ENCODE results near the gene TRMT1. TPM values are rescaled to one million over a fixed set of nuclear protein-coding genes. Genes with fewer than 3 reads are reported as not detected.

TRMT1 gene
- total RNA-seq, 1 donor from 2014 or later, result 17.3 TPM

- H3K4me1 ChIP-seq, result no peaks in the 10 kb centered on the region
- no peak overlapping the region for H3K4me3 ChIP-seq
- H3K27me3 ChIP-seq, result no peaks in the 10 kb centered on the region
- no peak for DNase-seq (ENCODE audit: low spot score in 2 of 2)
- H3K27ac ChIP-seq, result no peak overlapping the region
- peaks cover 16 to 26% of the 10 kb centered on the region in 2 donors for H3K36me3 ChIP-seq
- TF ChIP-seq, protein P1, sequence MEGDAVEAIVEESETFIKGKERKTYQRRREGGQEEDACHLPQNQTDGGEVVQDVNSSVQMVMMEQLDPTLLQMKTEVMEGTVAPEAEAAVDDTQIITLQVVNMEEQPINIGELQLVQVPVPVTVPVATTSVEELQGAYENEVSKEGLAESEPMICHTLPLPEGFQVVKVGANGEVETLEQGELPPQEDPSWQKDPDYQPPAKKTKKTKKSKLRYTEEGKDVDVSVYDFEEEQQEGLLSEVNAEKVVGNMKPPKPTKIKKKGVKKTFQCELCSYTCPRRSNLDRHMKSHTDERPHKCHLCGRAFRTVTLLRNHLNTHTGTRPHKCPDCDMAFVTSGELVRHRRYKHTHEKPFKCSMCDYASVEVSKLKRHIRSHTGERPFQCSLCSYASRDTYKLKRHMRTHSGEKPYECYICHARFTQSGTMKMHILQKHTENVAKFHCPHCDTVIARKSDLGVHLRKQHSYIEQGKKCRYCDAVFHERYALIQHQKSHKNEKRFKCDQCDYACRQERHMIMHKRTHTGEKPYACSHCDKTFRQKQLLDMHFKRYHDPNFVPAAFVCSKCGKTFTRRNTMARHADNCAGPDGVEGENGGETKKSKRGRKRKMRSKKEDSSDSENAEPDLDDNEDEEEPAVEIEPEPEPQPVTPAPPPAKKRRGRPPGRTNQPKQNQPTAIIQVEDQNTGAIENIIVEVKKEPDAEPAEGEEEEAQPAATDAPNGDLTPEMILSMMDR (IDR thresholded peaks at IDR 0.05), result no peak
- no peaks in the 10 kb centered on the region for H3K9me3 ChIP-seq
- intact Hi-C loops (cut with DNase I), result no loop called here
Measured at GRCh38 chr19:13109361-13110098, 7.0 kb downstream of the TRMT1 start.

DNA sequence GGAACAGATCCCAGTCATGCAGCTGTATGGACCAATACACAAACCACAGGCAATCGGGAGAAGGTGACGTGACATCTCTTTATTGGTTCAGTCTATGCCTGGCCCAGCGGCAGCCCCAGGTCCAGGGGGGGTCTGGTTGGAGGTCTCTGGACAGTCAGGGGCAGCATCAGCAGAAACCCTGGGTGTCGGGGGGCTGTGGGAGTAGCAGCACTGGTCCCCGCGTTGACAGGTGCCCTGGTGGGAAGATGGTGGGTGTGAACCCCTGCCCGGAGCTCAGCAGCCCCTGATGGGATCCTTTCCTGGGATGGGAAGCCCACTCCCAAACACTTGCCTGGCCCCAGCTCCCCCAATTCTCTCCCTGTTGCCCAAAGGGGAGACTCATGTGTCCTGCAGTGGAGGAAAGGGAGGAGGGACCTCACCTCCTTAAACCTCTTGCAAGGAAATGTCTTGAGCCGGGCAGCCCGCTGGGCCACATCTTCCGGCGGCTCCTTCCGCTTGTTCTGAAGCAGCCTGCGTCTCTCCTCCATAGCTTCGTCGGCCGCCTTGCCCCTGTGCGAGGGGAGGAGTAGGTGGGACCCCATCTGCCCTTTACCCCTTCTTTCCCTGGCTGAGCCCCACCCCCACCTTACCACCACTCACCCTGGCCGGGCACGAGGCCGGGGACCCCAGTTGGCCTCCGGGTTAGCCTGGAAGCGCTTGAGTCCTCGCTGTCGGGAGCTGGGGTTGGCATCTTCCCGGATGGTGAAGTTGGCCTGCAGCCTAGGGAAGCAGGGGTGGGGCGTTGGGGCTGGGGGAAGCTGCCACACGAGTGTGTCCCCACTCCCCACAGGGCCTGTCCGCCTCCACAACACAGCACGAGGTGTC is 11.5 kb downstream of the TRMT1 start:
- H3K36me3 ChIP-seq, result peaks cover 9 to 15% of the 10 kb centered on the region in 2 donors
- H3K27me3 ChIP-seq, result no peaks in the 10 kb centered on the region
- intact Hi-C loops (cut with DNase I), result loop anchor here (5.0 kb wide), 1 partner anchor 157 kb away; no protein-coding TSS in a partner anchor
- TF ChIP-seq, protein P1 (IDR thresholded peaks at IDR 0.05), result no peak
- peak overlapping the region in 1 of 2 donors; percentile 26 for H3K4me3 ChIP-seq
- H3K4me1 ChIP-seq, result peaks cover 14 to 19% of the 10 kb centered on the region in 2 donors
- no peaks in the 10 kb centered on the region for H3K9me3 ChIP-seq
- H3K27ac ChIP-seq, result peak overlapping the region; percentile 9 to 92
- DNase-seq (ENCODE audit: low spot score in 2 of 2), result peak in 1 of 2 donors; percentile 67

DNA sequence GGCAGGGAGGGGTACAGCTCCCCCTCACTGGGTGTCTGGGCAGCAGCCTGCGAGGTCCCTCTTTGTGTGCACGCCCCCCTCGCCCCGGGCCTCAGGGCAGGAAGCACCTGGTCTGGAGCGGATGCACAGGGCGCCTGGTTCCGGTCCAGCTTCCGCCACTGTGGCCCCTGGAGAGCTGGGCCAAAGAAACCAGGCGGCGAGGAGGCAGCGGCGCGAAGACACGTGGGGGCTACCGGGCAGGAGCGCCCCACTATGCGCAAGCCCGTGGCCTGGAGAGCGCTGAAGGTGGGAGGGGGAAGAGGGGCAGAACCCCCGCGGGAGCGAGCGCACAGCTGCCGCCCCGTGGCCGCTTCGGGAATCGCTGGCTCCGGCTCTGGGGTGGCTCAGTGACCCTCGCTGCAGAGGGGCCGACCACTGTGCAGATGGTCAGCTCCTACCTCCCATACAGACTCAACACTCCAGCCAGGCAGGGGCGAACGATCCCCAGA is 12.1 kb downstream of the TRMT1 start:
- no peaks in the 10 kb centered on the region for H3K27me3 ChIP-seq
- peaks cover 14 to 19% of the 10 kb centered on the region in 2 donors for H3K4me1 ChIP-seq
- TF ChIP-seq, protein P1 (IDR thresholded peaks at IDR 0.05), result peak; percentile 74 to 84 (median 79)
- intact Hi-C loops (cut with DNase I), result loop anchor here (5.0 kb wide), 1 partner anchor 158 kb away; no protein-coding TSS in a partner anchor
- H3K36me3 ChIP-seq, result peaks cover 9 to 10% of the 10 kb centered on the region in 2 donors
- peak overlapping the region; percentile 36 to 92 for H3K27ac ChIP-seq
- DNase-seq (ENCODE audit: low spot score in 2 of 2), result peak in 1 of 2 donors; percentile 82
- H3K9me3 ChIP-seq, result no peaks in the 10 kb centered on the region
- peak overlapping the region in 1 of 2 donors; percentile 26 for H3K4me3 ChIP-seq

GRCh38 chr19:13103581-13104359 is 12.8 kb downstream of the TRMT1 start:
- intact Hi-C loops (cut with DNase I), result loop anchor here (5.0 kb wide), 1 partner anchor 159 kb away; no protein-coding TSS in a partner anchor
- TF ChIP-seq, protein P1 (IDR thresholded peaks at IDR 0.05), result no peak
- Histone ChIP-seq H3K4me3 (peak overlapping the region in 1 of 2 donors; percentile 67), H3K4me1 (peaks cover 14 to 21% of the 10 kb centered on the region in 2 donors), H3K27ac (peak overlapping the region; percentile 81 to 92), H3K36me3 (peaks cover 4 to 6% of the 10 kb centered on the region in 2 donors), H3K9me3 (no peaks in the 10 kb centered on the region), H3K27me3 (no peaks in the 10 kb centered on the region)
- DNase-seq (ENCODE audit: low spot score in 2 of 2), result no peak

Measured in ascending aorta (tissue), 2 donors.